K562 (cell line): ENCODE results near the gene HBG1. TPM values are rescaled to one million over a fixed set of nuclear protein-coding genes. Genes with fewer than 3 reads are reported as not detected.
A peak's percentile ranks its signal among the peaks of the same experiment; 100 is the strongest.

Source experiments
- CBFA2T3 ChIP-seq: fragments of 450-650 bp; IDR thresholded peaks from 2 replicates; pipeline ENCODE4 v1.6.1; 2017
- EGR1 ChIP-seq: fragments of 450-650 bp; conservative IDR thresholded peaks from 2 replicates; pipeline ENCODE4 v1.6.1; 2017; ENCODE audit warnings: mild to moderate bottlenecking
- FOXA3 ChIP-seq, 2 experiments: fragments of 450-650 bp in 1 of 2; sonication (generic) in 1 of 2; formaldehyde crosslinking; IDR thresholded peaks in 1 of 2; conservative IDR thresholded peaks in 1 of 2; 2 replicates each; pipeline versions ENCODE4 v1.4.0 to v1.8.0; 2020 to 2022; ENCODE audit warnings: mild to moderate bottlenecking in 2 of 2, missing genetic modification reagents in 1 of 2
- GMEB1 ChIP-seq: fragments of 250-450 bp; sonication (Bioruptor Pico); IDR thresholded peaks from 2 replicates; pipeline ENCODE4 v1.4.0; 2020; ENCODE audit warnings: mild to moderate bottlenecking
- MAZ ChIP-seq, 2 experiments: fragments of 450-650 bp in 1 of 2; sonication (generic) in 1 of 2; formaldehyde crosslinking; IDR thresholded peaks in 1 of 2; conservative IDR thresholded peaks in 1 of 2; 2 replicates each; pipeline versions ENCODE4 v1.4.0 to v1.5.0; 2020; ENCODE audit warnings: mild to moderate bottlenecking in 1 of 2, missing genetic modification reagents in 1 of 2
- PHF8 ChIP-seq: fragments of 200-600 bp; sonication (generic); IDR thresholded peaks from 2 replicates; pipeline ENCODE4 v1.6.1; 2012; ENCODE audit warnings: mixed run types, mild to moderate bottlenecking, inconsistent platforms, low read length, moderate library complexity, borderline replicate concordance
- POLR2A ChIP-seq: fragments of 450-650 bp; conservative IDR thresholded peaks from 2 replicates; pipeline ENCODE4 v1.6.1; 2016
- RBFOX2 ChIP-seq: fragments of 200-400 bp; formaldehyde crosslinking; IDR thresholded peaks from 2 replicates; pipeline ENCODE4 v1.6.1; 2017; ENCODE audit warnings: low read depth, mild to moderate bottlenecking, low read length, moderate library complexity
- SMARCE1 ChIP-seq: fragments of 450-650 bp; IDR thresholded peaks from 2 replicates; pipeline ENCODE4 v1.7.1; 2016; ENCODE audit warnings: mild to moderate bottlenecking
- SUPT5H ChIP-seq: fragments of 450-650 bp; IDR thresholded peaks from 2 replicates; pipeline ENCODE4 v1.6.1; 2016
- TRIM24 ChIP-seq, 2 experiments: fragments of 450-650 bp; IDR thresholded peaks; 2 replicates each; pipeline ENCODE4 v1.6.1; 2016
- UBTF ChIP-seq, 2 experiments: IDR thresholded peaks; 2 replicates each; pipeline ENCODE4 v1.6.1; 2012; ENCODE audit warnings: improper control_type of control experiment in 2 of 2, low read depth in 2 of 2, low read length in 2 of 2, borderline replicate concordance in 1 of 2
- ZNF695 ChIP-seq: fragments of 450-650 bp; formaldehyde crosslinking; IDR thresholded peaks from 2 replicates; pipeline ENCODE4 v1.4.0; 2020; ENCODE audit warnings: mild to moderate bottlenecking, moderate library complexity
- ZNF79 ChIP-seq: fragments of 250-450 bp; sonication (Bioruptor Pico); IDR thresholded peaks from 2 replicates; pipeline ENCODE4 v1.4.0; 2020; ENCODE audit warnings: low read depth, mild to moderate bottlenecking, moderate library complexity
- polyA plus RNA-seq, 8 experiments: library from polyadenylated mRNA; depleted of rRNA in 4 of 8; stranded (reverse) in 5 of 8; unstranded in 3 of 8; fragments of >200 nt; fragmentation: Nextera tagmentation in 2 of 8; fragmentation: Illumina TruSeq in 1 of 8; extraction: Ambion mirVana in 2 of 8; extraction: Trizol in 1 of 8; gene quantifications; 2 replicates each; pipeline versions ENCODE4 v1.2.1 to v1.2.3, GENCODE V29; 2011 to 2014; ENCODE audit warnings: inconsistent platforms in 1 of 8, missing spikeins in 1 of 8
- total RNA-seq, 7 experiments: library from RNA; depleted of rRNA in 6 of 7; stranded (reverse); fragments of >200 nt in 6 of 7; fragmentation: Illumina TruSeq in 2 of 7; extraction: Trizol in 2 of 7; gene quantifications; 2 replicates each; pipeline versions ENCODE4 v1.2.1 to v1.2.3, GENCODE V29; 2011 to 2021; ENCODE audit warnings: low replicate concordance in 1 of 7
- TF ChIP-seq, protein P1 (sequence below), 2 experiments: fragments of 250-450 bp in 1 of 2; fragments of 450-650 bp in 1 of 2; sonication (Bioruptor Pico) in 1 of 2; IDR thresholded peaks; 2 replicates each; pipeline versions ENCODE4 v1.6.1 to v1.8.0; 2016 to 2021; ENCODE audit warnings: mild to moderate bottlenecking in 2 of 2, moderate library complexity in 2 of 2, missing compliant biosample characterization in 1 of 2, missing genetic modification characterization in 1 of 2
- TF ChIP-seq, protein P2 (sequence below): fragments of 450-650 bp; IDR thresholded peaks from 2 replicates; pipeline ENCODE4 v1.6.1; 2017; ENCODE audit warnings: antibody characterized with exemption, mild to moderate bottlenecking

HBG1 gene
- total and polyA plus RNA-seq, 9 of the 15 experiments (the other 6 are each of a cell fraction or from before 2014, with no cell fraction given): 1,066 to 16,338 (median 4,898) TPM

GRCh38 chr11:5293028-5293427 lies 43.4 kb upstream of the HBG1 start (continued):
- TF ChIP-seq, protein P1, sequence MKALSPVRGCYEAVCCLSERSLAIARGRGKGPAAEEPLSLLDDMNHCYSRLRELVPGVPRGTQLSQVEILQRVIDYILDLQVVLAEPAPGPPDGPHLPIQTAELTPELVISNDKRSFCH (CRISPR knock-in tag; IDR thresholded peaks at IDR 0.05): no peak
- TF ChIP-seq, protein P1 (tag; IDR thresholded peaks at IDR 0.05): no peak
- TF ChIP-seq UBTF (IDR thresholded peaks at IDR 0.05; ENCODE audit: borderline replicate concordance in 1 of 2, low read depth in 2 of 2, low read length in 2 of 2) (no peak), SMARCE1 (no peak), TRIM24 (IDR thresholded peaks at IDR 0.05) (no peak), EGR1 (no peak), GMEB1 (CRISPR knock-in tag) (no peak), FOXA3 (CRISPR knock-in tag; conservative IDR thresholded peaks at IDR 0.05 in 1 of 2, IDR thresholded peaks at IDR 0.05 in 1 of 2) (peak in 1 of 2 experiments; percentile 94; a peak in 3 of 4 replicates), RBFOX2 (no peak), CBFA2T3 (0 out of 2 replicates have a peak, but pooled peaks have one; percentile 34), ZNF79 (CRISPR knock-in tag) (no peak), POLR2A (0 out of 2 replicates have a peak, but pooled peaks have one; percentile 40), MAZ (CRISPR knock-in tag; conservative IDR thresholded peaks at IDR 0.05 in 1 of 2, IDR thresholded peaks at IDR 0.05 in 1 of 2) (no peak), SUPT5H (0 out of 2 replicates have a peak, but pooled peaks have one; percentile 23), PHF8 (no peak), ZNF695 (no peak)
- TF ChIP-seq, protein P2, sequence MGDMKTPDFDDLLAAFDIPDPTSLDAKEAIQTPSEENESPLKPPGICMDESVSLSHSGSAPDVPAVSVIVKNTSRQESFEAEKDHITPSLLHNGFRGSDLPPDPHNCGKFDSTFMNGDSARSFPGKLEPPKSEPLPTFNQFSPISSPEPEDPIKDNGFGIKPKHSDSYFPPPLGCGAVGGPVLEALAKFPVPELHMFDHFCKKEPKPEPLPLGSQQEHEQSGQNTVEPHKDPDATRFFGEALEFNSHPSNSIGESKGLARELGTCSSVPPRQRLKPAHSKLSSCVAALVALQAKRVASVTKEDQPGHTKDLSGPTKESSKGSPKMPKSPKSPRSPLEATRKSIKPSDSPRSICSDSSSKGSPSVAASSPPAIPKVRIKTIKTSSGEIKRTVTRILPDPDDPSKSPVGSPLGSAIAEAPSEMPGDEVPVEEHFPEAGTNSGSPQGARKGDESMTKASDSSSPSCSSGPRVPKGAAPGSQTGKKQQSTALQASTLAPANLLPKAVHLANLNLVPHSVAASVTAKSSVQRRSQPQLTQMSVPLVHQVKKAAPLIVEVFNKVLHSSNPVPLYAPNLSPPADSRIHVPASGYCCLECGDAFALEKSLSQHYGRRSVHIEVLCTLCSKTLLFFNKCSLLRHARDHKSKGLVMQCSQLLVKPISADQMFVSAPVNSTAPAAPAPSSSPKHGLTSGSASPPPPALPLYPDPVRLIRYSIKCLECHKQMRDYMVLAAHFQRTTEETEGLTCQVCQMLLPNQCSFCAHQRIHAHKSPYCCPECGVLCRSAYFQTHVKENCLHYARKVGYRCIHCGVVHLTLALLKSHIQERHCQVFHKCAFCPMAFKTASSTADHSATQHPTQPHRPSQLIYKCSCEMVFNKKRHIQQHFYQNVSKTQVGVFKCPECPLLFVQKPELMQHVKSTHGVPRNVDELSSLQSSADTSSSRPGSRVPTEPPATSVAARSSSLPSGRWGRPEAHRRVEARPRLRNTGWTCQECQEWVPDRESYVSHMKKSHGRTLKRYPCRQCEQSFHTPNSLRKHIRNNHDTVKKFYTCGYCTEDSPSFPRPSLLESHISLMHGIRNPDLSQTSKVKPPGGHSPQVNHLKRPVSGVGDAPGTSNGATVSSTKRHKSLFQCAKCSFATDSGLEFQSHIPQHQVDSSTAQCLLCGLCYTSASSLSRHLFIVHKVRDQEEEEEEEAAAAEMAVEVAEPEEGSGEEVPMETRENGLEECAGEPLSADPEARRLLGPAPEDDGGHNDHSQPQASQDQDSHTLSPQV: no peak
